ELF-1 (cell line): ENCODE data around the gene ARFIP1.

ENCODE experiments used
- DNase-seq: peaks from one replicate; pipeline ENCODE4 v3.0.0-alpha.2; 2016; ENCODE audit warnings: low read depth, low spot score

ARFIP1 gene

GRCh38 chr4:152960082-152960481 is 180.3 kb downstream of the ARFIP1 start:
- DNase-seq: no peak

DNA sequence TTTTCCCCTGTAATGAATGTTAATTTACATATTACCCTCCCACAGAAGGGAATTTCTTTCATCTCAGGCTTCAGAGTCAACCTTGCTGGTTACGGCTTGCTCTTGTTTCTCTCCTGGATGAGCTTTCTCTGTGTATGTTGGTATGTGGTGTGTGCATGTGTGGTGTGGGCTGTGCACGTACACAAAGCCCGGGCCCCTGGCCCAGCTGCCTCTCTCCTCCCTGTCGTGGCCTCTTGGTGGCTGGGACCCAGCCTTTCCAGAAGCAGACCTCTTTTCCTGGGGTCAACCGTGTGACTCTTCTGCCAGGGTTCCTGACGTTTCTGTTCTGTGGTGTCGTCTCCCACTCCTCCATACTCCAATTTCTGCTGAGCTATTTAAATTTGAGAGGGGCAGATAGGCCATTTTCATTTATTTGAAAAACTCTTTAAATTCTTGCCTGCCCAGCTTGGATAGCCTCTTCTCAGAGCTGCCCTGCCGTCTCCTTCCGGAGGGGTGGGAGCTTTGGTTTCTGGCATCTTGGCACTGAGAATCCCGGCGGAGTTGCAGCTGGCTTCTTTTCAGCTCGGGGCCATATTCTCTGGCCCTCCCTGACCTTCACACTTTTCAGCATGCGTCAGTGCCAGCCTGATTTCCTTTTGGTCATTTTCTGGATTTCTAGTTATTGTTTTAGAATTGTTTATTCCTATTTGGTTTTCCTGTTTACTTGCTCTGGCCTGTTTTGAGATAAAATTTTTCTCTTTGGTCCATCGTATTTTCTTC is 181.4 kb downstream of the ARFIP1 start:
- no peak for DNase-seq

- no peak for DNase-seq
Measured at GRCh38 chr4:152961773-152962115, 182.0 kb downstream of the ARFIP1 start.
